HG02970 (cell line): ENCODE measurements around the gene TNPO2.
"Not testable (repeated sequence)": the region's sequence is repeated elsewhere in the genome, so short reads cannot be mapped to it uniquely, and the experiment has no call there.

ENCODE experiments used
- ATAC-seq: cut with Tn5 transposase; IDR thresholded peaks from one replicate; pipeline ENCODE4 v1.9.1; 2021; ENCODE audit warnings: mild to moderate bottlenecking, moderate library complexity, moderate number of reproducible peaks; ENCODE audit not compliant: unreplicated experiment, low FRiP score

The TNPO2 gene

DNA sequence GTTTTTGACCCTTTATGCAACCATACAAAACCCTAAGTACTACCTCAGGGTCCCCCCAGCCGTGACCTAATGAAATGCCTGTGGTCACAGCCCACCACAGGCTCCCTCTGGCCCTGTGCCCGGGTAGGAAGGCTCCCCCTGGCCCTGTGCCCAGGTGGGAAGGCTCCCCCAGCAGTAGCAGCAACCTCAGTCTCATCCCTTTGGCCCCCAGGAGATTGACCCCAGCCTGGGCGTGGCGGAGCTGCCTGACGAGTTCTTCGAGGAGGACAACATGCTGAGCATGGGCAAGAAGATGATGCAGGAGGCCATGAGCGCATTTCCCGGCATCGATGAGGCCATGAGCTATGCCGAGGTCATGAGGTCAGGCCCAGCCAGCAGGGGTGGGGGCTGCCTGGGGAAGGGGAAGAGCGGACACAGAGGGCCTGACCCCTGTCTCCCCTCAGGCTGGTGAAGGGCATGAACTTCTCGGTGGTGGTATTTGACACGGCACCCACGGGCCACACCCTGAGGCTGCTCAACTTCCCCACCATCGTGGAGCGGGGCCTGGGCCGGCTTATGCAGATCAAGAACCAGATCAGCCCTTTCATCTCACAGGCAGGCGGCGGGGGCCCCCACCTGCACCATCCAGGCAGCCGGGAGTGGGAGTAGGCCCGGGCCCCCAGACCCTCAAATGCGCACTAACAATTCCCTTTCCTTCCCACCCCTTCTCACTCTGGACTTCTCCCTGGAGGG is 21.6 kb upstream of the TNPO2 start:
- no peak for ATAC-seq

DNA sequence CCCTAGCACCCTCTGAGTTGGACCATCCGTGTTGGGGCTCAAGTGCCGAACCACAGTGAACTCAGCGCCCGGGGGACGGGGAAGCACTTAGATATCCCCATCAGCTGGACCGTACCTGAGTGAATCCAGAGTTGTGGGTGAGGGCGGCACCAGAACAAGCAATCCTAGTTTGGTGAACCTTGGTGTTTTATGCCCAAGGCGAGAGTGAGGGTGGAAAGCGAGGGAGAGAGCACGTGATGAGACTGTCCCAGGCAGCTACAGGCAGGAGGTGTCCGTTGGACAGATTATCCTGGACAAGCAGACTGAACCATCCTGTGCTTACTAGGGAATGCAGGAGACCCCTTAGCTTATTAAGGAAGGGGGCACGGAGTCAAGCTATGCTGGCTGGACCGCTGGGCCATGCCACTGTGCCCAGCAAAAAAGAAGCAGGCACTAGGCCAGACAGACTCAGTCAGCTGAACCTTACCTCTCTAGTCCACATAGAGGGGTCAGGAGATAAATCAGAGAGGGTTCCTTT is 14.2 kb upstream of the TNPO2 start:
- no peak for ATAC-seq

DNA sequence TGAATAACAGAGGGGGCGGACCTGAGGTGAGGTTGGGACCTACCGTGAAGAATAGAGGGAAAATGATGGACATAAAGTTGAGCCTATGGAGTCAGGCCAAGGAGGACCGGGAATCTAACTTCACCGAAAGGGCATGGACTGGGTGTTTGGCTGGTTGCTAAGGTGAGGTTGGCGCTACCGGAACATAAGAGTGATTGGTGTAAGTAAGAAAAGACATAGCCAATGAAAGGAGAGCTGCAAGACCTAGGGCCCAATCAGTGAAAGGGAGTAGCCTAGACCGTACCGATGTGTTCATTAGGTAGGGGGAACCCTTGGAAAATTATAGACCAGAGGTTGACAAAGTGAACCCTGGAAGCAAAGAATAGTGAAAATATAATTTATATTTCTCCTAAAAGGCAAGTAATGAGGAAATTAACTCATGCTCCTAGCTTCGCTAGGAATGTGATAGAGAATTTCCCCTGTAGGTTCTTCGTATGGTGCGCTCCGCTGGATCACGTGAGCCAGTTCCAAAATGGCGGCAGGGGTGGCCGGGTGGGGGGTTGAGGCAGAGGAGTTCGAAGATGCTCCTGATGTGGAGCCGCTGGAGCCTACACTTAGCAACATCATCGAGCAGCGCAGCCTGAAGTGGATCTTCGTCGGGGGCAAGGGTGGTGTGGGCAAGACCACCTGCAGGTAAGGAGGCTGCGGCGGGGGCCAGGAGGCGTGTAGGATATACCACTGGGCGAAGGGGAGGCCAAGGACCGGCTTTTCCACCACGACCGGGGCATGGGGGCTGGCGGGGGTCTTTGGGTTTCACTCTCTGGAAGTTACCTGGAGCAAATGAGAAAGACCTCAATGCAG is 13.5 kb upstream of the TNPO2 start, which contains the start of gene GET3:
Gene GET3, plus strand, starts transcription at position 503 of the 840 bp plus-strand sequence. Its CDS starts 9 bp downstream, at position 512.
- peak; percentile 62 for ATAC-seq

DNA sequence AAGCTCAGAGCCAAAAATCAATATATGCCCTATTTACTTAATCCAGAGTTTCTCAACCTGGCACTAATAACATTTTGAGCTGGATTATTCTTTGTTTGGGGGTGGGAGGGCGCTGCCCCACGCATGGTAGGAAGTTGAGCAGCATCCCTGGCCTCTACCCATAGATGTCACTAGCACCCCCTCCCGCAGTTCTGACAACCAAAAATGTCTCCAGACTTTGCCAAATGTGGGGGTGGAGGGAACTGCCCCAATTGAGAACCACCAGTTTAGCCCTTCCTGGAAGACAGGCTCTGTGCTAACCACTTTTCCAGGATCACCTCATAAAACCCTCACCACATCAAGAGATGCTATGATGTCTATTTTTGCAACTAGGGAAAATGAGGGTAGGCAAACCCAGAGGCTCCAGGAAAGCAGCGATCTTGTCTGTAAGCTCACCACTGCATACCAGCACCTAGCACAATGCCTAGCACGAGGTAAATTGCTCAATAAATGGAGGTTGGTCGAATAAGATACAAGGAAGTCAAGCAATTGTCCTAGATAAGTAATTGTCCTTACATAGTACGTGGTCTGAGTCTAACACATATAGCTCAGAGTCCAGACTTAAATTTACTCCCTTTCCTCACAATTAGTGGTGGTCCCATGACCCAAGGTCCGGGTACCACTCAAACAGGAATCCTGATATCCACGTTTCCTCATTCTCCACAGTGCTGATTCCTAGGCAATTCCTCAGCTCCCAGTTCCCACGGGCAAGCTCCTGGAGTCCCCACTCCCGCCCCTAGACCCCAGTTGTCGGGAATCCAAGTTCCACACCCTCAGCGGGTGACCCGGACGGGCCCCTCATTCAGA is 9.9 kb upstream of the TNPO2 start:
- ATAC-seq, result no peak

DNA sequence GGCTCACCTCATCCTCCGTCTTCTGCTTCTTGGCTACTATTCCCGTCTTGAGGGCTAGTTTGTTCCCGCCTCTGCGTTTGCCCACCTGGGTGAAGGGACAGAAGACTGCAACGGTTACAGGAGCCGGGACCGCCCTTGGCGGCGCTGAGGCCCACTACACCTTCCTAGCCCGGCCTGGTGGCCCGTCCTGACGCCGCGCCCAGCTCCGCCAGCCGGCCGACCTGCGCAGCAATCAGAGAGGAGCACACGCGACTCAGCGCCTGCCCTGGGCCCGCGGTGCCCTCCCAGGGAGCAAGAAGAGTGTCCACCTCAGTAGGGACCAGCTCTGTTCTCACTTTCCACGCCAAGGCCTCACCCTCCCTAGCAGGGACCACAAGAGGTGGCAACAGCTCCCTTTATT is 7.6 kb upstream of the TNPO2 start:
- ATAC-seq, result no peak

DNA sequence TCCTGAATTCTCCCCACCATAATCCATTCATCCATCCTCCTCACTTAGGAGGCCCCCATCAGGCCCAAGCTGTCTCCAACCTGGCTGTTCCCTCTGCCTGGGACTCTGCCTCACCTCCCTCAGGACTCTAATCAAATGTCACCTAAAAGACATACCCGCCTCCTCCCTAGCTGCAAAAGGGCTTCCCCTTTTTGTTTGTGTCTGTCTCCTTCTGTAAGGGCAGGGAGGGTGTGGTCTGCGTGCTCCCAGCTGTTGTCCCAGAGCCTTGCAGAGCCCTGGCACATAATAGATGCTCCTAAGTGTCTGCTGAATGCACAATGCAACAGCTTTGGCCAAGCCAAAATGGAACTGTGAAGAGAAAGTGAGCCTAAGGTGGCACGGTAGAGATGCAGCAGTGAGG is 6.3 kb upstream of the TNPO2 start:
- no peak for ATAC-seq

DNA sequence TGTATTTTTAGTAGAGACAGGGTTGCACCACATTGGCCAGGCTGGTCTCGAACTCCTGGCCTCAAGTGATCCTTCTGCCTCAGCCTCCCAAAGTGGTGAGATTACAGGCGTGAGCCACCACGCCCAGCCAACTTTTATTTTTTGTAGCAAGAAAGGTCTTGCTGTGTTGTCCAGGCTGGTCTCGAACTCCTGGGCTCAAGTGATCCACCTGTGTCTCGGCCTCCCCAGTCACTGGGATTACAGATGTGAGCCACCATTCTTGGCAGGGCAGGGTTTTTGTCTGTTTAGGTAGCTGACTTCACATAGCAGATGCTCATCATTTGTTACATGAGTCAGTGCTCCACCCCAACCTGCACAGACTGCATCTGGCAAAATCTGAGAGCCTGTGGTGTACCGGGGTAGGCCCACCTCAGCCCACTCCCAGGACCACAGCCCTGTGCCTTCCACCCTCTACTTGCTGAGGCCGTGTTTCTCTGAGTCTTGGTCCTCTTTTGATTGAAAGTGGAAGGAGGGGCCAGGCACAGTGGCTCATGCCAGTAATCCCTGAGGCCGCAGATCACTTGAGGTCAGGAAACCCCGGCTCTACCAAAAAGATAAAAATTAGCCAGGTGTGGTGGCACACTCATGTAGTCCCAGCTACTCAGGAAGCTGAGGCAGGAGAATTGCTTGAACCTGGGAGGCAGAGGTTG is 4.2 kb upstream of the TNPO2 start:
- no peak for ATAC-seq

DNA sequence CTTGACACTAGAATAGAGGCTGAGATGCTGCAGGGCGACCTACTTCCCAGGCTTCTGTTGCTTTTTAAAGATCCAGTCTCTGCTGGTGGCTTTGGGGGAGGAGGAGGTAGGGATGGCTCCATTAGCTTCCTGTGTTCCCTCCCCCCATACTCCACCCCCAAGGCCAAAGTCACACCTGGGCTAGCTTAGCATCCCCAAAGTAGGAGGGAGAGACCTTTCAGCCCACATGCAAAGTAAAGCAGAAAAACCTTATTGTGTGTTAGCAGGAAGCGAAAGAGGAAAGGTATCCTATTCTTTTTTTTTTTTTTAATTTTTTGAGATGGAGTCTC is 3.2 kb upstream of the TNPO2 start:
- no peak for ATAC-seq

DNA sequence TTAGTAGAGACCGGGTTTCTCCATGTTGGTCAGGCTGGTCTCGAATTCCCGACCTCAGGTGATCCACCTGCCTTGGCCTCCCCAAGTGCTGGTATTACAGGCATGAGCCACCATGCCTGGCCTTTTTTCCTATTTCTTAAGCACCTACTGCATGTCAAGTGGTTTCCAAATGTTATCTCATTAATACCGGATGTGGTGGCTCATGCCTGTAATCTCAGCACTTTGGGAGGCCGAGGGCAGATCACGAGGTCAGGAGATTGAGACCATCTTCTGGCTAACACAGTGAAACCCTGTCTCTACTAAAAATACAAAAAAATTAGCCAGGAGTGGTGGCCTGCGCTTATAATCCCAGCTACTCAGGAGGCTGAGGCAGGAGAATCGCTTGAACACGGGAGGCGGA is 1.9 kb upstream of the TNPO2 start:
- ATAC-seq, result not testable (repeated sequence)

DNA sequence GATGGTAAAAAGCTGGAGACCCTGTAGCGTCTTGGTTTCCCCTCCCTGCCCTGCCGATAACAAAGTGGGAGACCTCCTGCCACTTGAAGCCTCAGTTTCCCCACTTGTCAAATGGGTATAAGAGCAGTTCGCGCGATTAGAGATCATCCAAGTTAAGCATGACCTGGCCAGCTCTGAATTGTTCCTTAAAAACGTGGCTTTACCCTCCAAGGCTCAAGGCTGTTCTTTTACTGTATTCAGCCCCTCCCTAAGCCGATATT is 421 bp downstream of the TNPO2 start:
- no peak for ATAC-seq

DNA sequence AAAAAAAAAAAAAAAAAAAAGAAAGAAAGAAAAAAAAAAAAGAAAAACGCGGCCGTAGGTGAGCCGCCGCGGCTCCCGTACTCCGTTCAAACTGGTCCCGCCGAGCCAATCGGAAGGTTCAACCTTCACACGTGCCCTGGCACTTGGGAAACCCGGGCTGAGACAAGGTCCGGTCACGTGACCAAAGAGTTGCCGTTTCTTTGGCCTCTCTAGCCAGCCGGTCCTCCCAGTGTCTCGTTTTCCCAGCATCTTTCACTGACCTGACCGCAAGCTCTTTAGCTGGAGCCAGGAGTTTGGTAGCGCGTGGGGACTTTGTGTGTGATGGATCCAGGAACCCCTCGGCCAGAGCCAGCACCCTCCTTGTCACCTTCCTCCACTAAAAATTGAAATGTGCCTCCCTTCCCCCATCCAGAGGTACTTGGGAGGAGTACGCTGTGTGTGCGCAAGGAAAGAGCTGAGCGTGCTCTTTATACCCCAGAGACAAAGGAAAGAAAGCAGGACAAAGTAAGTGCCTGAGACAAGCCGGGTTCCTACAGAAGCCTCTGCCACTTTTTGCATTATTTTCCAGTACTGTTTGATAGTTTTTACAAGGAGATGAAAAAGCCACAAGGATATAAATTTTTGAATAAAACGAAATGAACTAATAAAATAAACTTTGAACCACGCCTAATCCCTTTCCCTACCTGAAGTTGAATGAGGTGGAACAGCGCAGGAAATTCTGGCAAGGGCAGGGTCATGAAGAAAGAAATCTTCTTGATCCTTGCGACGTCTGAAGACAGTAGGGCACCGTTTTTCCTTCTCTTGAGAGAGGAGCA is 959 bp downstream of the TNPO2 start:
- ATAC-seq, result peak; percentile 89

DNA sequence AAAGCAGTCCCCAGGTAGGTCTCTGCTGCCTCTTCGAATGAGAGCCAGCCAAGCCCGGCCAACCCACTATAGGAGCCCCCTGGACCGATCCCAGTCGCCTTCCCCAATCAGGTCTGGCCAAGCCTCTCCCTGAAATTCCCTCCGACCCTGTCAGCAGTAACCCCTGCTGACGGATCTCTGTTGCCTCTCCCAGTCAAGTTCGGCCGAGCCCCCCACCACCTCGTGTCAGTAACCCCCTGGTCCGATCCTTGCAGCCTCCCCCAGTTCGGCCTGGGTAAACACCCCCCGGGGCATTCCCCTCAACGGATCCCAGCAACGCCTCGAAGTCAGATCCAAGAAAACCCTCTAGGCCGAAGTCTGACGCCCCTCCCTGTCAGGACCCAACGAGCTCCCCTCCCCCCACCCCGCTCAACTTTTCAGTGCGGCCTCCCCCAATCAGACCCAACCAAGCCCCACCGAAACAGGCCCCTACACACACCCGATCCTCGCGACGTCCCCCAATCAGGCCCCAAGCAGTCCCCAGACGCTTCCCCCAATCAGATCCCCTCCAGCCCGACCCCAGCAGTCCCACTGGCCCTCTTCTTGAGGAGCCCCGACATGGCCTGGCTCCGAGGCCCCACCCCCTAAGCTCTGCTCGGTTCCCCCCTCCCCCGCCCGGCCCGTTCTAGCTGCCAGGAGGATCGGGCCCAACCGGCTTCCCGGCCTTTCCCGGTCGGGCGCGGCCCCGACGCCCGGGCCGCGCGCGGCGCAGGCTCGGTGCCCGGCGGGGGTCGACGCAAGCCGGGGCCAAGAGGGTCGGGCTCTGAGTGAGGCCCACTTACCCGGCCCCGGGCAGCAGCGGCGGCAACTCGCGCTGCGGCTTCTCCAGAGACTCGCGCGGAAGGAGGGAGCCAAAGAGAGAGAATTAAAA is 1.8 kb downstream of the TNPO2 start:
- peak; percentile 22 for ATAC-seq

DNA sequence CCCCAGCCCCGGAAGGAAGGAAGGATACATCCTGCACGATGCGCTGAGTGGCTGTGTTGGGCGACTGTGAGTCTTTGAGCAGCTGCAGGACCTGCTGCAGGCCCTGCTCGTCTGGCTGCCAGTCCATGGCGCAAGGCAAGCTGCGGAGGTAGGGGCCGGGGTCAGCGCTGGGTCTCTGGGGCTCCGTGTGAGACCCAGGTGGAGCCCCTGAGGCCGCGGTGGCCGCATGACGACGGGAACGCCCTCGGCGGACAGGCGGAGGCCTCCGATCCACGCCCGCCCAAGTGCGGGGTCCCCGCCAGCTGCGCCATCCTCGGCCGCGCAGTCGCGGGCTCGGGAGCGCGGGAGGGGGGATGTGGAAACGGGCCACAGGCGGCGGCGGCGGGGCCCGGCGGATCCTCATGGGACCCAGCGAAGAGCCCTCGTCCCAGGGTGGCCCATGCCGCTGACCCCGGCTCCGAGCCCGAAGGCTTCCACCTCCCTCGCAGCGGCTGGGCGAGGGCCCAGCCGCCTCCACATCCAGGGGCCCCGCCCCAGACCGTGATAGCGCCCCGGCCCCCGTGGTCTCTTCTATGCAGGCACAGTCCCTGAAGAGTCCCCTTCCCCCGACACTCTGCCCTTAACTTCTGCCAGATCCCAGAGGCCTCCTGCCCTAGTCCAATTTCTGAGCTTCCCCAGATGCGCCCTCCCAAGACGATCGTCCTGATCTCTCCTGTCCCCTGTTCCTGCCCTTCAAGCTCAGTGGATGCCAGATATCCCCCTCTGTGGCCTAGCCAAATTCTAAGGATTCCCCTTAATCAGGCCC is 2.7 kb downstream of the TNPO2 start:
- ATAC-seq, result no peak

DNA sequence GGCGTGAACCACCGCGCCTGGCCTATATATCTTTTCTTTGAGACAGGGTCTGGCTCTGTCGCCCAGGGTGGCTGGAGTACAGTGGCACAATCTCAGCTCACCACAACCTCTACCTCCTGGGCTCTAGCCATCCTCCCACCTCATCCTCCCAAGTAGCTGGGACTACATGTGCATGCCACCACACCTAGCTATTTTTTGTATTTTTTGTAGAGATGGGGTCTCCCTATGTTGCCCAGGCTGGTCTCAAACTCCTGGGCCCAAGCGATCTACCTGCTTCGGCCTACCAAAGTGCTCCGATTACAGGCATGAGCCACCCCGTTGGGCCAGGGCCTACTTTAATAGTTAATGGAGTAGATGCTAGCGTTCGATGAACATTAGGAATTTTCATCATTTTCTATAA is 3.4 kb downstream of the TNPO2 start:
- ATAC-seq, result no peak

DNA sequence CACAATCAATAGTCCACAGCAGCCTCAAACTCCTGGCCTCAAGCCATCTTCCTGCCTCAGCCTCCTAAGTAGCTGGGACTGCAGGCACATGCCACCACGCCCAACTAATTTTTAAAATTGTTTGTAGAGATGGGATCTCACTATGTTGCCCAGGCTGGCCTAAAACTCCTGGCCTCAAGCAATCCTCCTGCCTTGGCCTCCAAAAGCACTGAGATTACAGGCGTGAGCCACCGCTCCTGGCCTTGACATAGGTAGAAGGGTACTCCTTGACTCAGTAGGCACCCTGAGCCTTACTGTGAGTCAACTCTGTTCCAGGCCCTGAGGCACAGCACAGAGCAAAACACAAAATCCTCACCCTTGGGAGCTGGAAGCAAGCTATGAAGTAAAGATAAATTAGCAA is 7.8 kb downstream of the TNPO2 start:
- no peak for ATAC-seq

DNA sequence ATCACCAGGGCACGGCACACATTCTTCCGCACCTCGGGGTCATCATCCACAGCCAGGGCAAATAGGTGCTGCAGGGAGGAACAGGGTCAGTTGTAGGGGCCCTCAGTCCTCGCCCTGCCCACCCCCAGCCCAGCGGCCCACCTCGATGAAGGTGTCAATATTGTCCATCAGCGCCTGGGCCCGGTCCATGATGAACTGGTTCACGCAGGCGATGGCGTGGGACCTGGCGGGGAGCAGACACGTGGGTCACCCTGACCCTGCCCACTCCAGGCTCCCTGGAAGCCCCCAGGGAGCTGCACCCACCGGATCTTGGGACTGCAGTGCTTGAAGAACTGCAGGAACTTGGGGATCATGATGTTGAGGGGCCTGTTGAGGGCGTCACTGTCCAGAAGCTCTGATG is 8.6 kb downstream of the TNPO2 start:
- no peak for ATAC-seq

DNA sequence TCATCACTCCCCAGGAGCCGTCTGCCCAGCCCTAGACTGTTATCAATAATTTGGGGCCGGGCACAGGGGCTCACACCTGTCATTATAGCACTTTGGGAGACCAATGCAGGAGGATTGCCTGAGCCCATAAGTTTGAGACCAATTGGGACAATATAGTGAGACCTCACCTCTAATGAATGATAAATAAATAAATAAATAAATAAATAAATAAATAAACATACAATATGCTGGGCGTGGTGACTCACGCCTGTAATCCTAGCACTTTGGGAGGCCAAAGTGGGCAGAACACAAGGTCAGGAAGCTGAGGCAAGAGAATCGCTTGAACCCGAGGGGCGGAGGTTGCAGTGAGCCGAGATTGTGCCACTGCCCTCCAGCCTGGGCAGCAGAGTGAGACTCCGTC is 10.4 kb downstream of the TNPO2 start:
- ATAC-seq, result not testable (repeated sequence)

DNA sequence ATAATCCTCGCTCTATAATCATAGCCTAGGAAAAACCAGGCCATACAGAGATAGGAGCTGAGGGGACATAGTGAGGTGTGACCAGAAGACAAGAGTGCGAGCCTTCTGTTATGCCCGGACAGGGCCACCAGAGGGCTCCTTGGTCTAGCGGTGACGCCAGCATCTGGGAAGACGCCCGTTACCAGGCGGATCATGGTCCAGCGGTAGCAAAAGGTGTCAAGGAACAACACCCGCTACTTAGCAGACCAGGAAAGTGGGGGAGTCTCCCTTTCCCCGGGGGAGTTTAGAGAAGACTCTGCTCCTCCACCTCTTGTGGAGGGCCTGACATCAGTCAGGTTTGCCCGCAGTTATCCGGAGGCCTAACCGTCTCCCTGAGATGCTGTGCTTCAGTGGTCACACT is 11.7 kb downstream of the TNPO2 start:
- ATAC-seq, result not testable (repeated sequence)
